GM19372 (cell line): ENCODE results near the gene ATF7.
"Not testable (repeated sequence)": the region's sequence is repeated elsewhere in the genome, so short reads cannot be mapped to it uniquely, and the experiment has no call there.

Source experiments
- ATAC-seq: cut with Tn5 transposase; IDR thresholded peaks from one replicate; pipeline ENCODE4 v1.9.1; 2021; ENCODE audit warnings: mild to moderate bottlenecking, low read depth, moderate library complexity; ENCODE audit not compliant: unreplicated experiment

The ATF7 gene

GRCh38 chr12:53489242-53489864, 136.8 kb downstream of the ATF7 start:
- no peak for ATAC-seq

GRCh38 chr12:53486736-53487487, 139.3 kb downstream of the ATF7 start:
- ATAC-seq = no peak

GRCh38 chr12:53485955-53486735, 140.0 kb downstream of the ATF7 start:
- ATAC-seq = no peak

GRCh38 chr12:53484686-53485575, 141.3 kb downstream of the ATF7 start:
- ATAC-seq = no peak

- no peak for ATAC-seq
These were observed 142.2 kb downstream of the ATF7 start for GRCh38 chr12:53483979-53484377.

- no peak for ATAC-seq
These were observed 142.8 kb downstream of the ATF7 start for GRCh38 chr12:53483225-53483978.

GRCh38 chr12:53482626-53483168, 143.5 kb downstream of the ATF7 start:
- ATAC-seq = no peak

- ATAC-seq = no peak
These were observed 144.1 kb downstream of the ATF7 start for GRCh38 chr12:53481939-53482586.

GRCh38 chr12:53481458-53481857, 144.7 kb downstream of the ATF7 start:
- not testable (repeated sequence) for ATAC-seq

GRCh38 chr12:53480491-53481442, 145.4 kb downstream of the ATF7 start:
- no peak for ATAC-seq

- no peak for ATAC-seq
These were observed 146.9 kb downstream of the ATF7 start for GRCh38 chr12:53479331-53479730.

GRCh38 chr12:53478865-53479264, 147.3 kb downstream of the ATF7 start:
- no peak for ATAC-seq

- no peak for ATAC-seq
These were observed 149.4 kb downstream of the ATF7 start for GRCh38 chr12:53476769-53477209.

- no peak for ATAC-seq
These were observed 151.4 kb downstream of the ATF7 start for GRCh38 chr12:53474819-53475218.

GRCh38 chr12:53474077-53474476, 152.1 kb downstream of the ATF7 start:
- no peak for ATAC-seq

- no peak for ATAC-seq
These were observed 154.1 kb downstream of the ATF7 start for GRCh38 chr12:53472056-53472582.

GRCh38 chr12:53468282-53468681, 157.9 kb downstream of the ATF7 start:
- ATAC-seq = no peak

GRCh38 chr12:53467880-53468279, 158.3 kb downstream of the ATF7 start:
- no peak for ATAC-seq
